K562 (cell line): ENCODE data around the gene ACAP3. TPM values are rescaled to one million over a fixed set of nuclear protein-coding genes. Genes with fewer than 3 reads are reported as not detected.

Experiments used
- CBX2 ChIP-seq: fragments of 200-600 bp; sonication (generic); IDR thresholded peaks from one replicate; pipeline ENCODE4 v1.6.1; 2012; ENCODE audit warnings: mild to moderate bottlenecking, low read length, inconsistent platforms; ENCODE audit not compliant: insufficient read depth, poor library complexity, severe bottlenecking
- ETS2 ChIP-seq: IDR thresholded peaks from 2 replicates; pipeline ENCODE4 v1.6.1; 2016; ENCODE audit warnings: borderline replicate concordance, missing genetic modification characterization, mild to moderate bottlenecking, moderate library complexity, missing compliant biosample characterization; ENCODE audit not compliant: poor library complexity, severe bottlenecking
- KAT7 ChIP-seq: sonication (generic); formaldehyde crosslinking; IDR thresholded peaks from 2 replicates; pipeline ENCODE4 v1.8.0; 2022; ENCODE audit warnings: missing genetic modification reagents, mild to moderate bottlenecking, borderline replicate concordance
- KLF16 ChIP-seq: IDR thresholded peaks from 2 replicates; pipeline ENCODE4 v1.6.1; 2016; ENCODE audit warnings: antibody characterized with exemption
- L3MBTL2 ChIP-seq: fragments of 450-650 bp; IDR thresholded peaks from 2 replicates; pipeline ENCODE4 v1.6.1; 2016; ENCODE audit warnings: mild to moderate bottlenecking, moderate library complexity
- MTA1 ChIP-seq: fragments of 450-650 bp; IDR thresholded peaks from 2 replicates; pipeline ENCODE4 v1.6.1; 2017; ENCODE audit warnings: borderline replicate concordance
- MYBL2 ChIP-seq, 2 experiments: fragments of 450-650 bp in 1 of 2; sonication (generic) in 1 of 2; formaldehyde crosslinking in 1 of 2; IDR thresholded peaks; 2 replicates each; pipeline versions ENCODE4 v1.6.1 to v1.8.1; 2017 to 2022; ENCODE audit warnings: borderline replicate concordance in 1 of 2, inconsistent platforms in 1 of 2, low read depth in 1 of 2, mild to moderate bottlenecking in 1 of 2, missing genetic modification reagents in 1 of 2, moderate library complexity in 1 of 2
- MYNN ChIP-seq, 2 experiments: sonication (generic); formaldehyde crosslinking in 1 of 2; IDR thresholded peaks; 2 replicates each; pipeline versions ENCODE4 v1.5.0 to v1.6.1; 2016 to 2020; ENCODE audit warnings: antibody characterized with exemption in 1 of 2, missing genetic modification reagents in 1 of 2
- PCBP1 ChIP-seq: fragments of 200-400 bp; formaldehyde crosslinking; IDR thresholded peaks from 2 replicates; pipeline ENCODE4 v1.6.1; 2018; ENCODE audit warnings: mild to moderate bottlenecking, low read depth, low read length; ENCODE audit not compliant: poor library complexity, severe bottlenecking
- RBBP5 ChIP-seq: fragments of 200-600 bp; sonication (generic); IDR thresholded peaks from 2 replicates; pipeline ENCODE4 v1.6.1; 2012; ENCODE audit warnings: borderline replicate concordance, mild to moderate bottlenecking, low read length, control low read depth, inconsistent platforms; ENCODE audit not compliant: insufficient read depth, poor library complexity, severe bottlenecking
- SIN3A ChIP-seq, 2 experiments: fragments of 150-350 bp in 1 of 2; IDR thresholded peaks; 2 replicates each; pipeline ENCODE4 v1.6.1; 2011 to 2016; ENCODE audit warnings: borderline replicate concordance in 2 of 2, low read depth in 2 of 2, low read length in 2 of 2, mild to moderate bottlenecking in 2 of 2, moderate library complexity in 2 of 2; ENCODE audit not compliant: control insufficient read depth in 1 of 2
- SMAD2 ChIP-seq: fragments of 150-350 bp; IDR thresholded peaks from 2 replicates; pipeline ENCODE4 v1.6.1; 2014; ENCODE audit warnings: low read depth, mild to moderate bottlenecking, low read length
- SMARCA4 ChIP-seq: fragments of 450-650 bp; IDR thresholded peaks from 2 replicates; pipeline ENCODE4 v1.6.1; 2016
- TAL1 ChIP-seq: fragments of 450-650 bp; IDR thresholded peaks from 2 replicates; pipeline ENCODE4 v1.6.1; 2016; ENCODE audit warnings: mild to moderate bottlenecking
- TGIF2 ChIP-seq: sonication (generic); formaldehyde crosslinking; IDR thresholded peaks from 2 replicates; pipeline ENCODE4 v1.8.1; 2022; ENCODE audit warnings: mild to moderate bottlenecking, missing genetic modification reagents, moderate library complexity
- ZBTB7A ChIP-seq: IDR thresholded peaks from 2 replicates; pipeline ENCODE4 v1.6.1; 2011; ENCODE audit warnings: low read depth, mild to moderate bottlenecking, low read length, moderate library complexity, borderline replicate concordance; ENCODE audit not compliant: control insufficient read depth
- ZNF551 ChIP-seq: fragments of 250-450 bp; sonication (Bioruptor Pico); IDR thresholded peaks from 2 replicates; pipeline ENCODE4 v1.5.0; 2021; ENCODE audit warnings: mild to moderate bottlenecking, moderate library complexity
- polyA plus RNA-seq, 8 experiments: library from polyadenylated mRNA; depleted of rRNA in 4 of 8; stranded (reverse) in 5 of 8; unstranded in 3 of 8; fragments of >200 nt; fragmentation: Nextera tagmentation in 2 of 8; fragmentation: Illumina TruSeq in 1 of 8; extraction: Ambion mirVana in 2 of 8; extraction: Trizol in 1 of 8; gene quantifications; 2 replicates each; pipeline versions ENCODE4 v1.2.1 to v1.2.3, GENCODE V29; 2011 to 2014; ENCODE audit warnings: inconsistent platforms in 1 of 8, missing spikeins in 1 of 8
- total RNA-seq, 7 experiments: library from RNA; depleted of rRNA in 6 of 7; stranded (reverse); fragments of >200 nt in 6 of 7; fragmentation: Illumina TruSeq in 2 of 7; extraction: Trizol in 2 of 7; gene quantifications; 2 replicates each; pipeline versions ENCODE4 v1.2.1 to v1.2.3, GENCODE V29; 2011 to 2021; ENCODE audit warnings: low replicate concordance in 1 of 7
- TF ChIP-seq, protein P1 (sequence below): fragments of 450-650 bp; formaldehyde crosslinking; IDR thresholded peaks from 2 replicates; pipeline ENCODE4 v1.4.0; 2020; ENCODE audit warnings: mild to moderate bottlenecking
- TF ChIP-seq, protein P2 (sequence below): fragments of 450-650 bp; IDR thresholded peaks from 2 replicates; pipeline ENCODE4 v1.6.1; 2018; ENCODE audit warnings: mild to moderate bottlenecking, low read depth; ENCODE audit not compliant: partially characterized antibody
- TF ChIP-seq, protein P3 (sequence below): sonication (generic); formaldehyde crosslinking; IDR thresholded peaks from 2 replicates; pipeline ENCODE4 v1.5.0; 2020; ENCODE audit warnings: missing genetic modification reagents
- TF ChIP-seq, protein P4 (sequence below): sonication (generic); formaldehyde crosslinking; IDR thresholded peaks from 2 replicates; pipeline ENCODE4 v1.8.0; 2023; ENCODE audit warnings: mild to moderate bottlenecking, missing genetic modification reagents

Gene ACAP3
- total and polyA plus RNA-seq, 9 of the 15 experiments (the other 6 are each of a cell fraction or from before 2014, with no cell fraction given), result 0.01 to 49.0 (median 12.0) TPM

DNA sequence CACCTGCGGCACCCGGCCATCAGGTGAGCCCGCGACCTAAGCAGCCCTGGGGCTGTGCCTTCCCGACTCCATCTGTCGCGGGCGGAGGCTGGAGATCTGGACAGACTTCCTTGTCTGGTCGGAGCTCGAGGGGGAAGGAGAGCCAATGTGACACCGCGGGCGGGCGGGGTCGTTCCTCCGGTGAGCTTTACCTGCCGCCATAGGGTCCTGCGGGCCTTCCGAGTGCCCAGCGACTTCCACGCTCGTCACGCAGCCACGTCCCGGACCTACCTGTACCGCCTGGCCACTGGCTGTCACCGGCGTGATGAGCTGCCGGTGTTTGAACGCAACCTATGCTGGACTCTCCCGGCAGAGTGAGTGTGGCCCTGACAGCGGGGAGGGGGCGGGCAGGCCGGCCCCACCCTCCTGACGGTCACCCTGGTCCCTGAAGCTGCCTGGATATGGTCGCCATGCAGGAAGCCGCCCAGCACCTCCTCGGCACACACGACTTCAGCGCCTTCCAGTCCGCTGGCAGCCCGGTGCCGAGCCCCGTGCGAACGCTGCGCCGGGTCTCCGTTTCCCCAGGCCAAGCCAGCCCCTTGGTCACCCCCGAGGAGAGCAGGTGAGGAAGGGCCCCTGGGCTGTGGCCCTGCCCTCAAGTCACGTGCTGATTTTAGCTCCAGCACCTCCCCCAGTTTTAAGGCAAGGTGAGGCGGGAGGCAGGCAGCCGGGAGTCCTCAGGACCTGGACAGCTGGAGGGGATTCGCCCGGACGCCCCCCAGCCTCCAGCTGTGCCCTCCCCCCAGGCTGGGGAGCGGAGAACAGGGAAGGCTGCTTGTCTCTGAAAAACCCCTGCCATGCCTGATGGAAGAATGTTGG is 1.8 kb upstream of the ACAP3 start (continued):
- TF ChIP-seq SIN3A (IDR thresholded peaks at IDR 0.05; ENCODE audit: borderline replicate concordance in 2 of 2, control insufficient read depth in 1 of 2, low read depth in 2 of 2, low read length in 2 of 2), result peak in 1 of 2 experiments; percentile 53; a peak in 2 of 4 replicates
- 0 out of 2 replicates have a peak, but pooled peaks have one; percentile 75 for TF ChIP-seq KAT7 (CRISPR knock-in tag)
- TF ChIP-seq SMAD2, result no peak
- peak; percentile 47 for TF ChIP-seq MYNN (IDR thresholded peaks at IDR 0.05)
- TF ChIP-seq MYNN (CRISPR knock-in tag; IDR thresholded peaks at IDR 0.05), result no peak
- TF ChIP-seq ZNF551 (CRISPR knock-in tag), result no peak
- TF ChIP-seq, protein P1, sequence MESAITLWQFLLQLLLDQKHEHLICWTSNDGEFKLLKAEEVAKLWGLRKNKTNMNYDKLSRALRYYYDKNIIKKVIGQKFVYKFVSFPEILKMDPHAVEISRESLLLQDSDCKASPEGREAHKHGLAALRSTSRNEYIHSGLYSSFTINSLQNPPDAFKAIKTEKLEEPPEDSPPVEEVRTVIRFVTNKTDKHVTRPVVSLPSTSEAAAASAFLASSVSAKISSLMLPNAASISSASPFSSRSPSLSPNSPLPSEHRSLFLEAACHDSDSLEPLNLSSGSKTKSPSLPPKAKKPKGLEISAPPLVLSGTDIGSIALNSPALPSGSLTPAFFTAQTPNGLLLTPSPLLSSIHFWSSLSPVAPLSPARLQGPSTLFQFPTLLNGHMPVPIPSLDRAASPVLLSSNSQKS (CRISPR knock-in tag), result no peak
- TF ChIP-seq SMARCA4, result no peak
- TF ChIP-seq, protein P2, sequence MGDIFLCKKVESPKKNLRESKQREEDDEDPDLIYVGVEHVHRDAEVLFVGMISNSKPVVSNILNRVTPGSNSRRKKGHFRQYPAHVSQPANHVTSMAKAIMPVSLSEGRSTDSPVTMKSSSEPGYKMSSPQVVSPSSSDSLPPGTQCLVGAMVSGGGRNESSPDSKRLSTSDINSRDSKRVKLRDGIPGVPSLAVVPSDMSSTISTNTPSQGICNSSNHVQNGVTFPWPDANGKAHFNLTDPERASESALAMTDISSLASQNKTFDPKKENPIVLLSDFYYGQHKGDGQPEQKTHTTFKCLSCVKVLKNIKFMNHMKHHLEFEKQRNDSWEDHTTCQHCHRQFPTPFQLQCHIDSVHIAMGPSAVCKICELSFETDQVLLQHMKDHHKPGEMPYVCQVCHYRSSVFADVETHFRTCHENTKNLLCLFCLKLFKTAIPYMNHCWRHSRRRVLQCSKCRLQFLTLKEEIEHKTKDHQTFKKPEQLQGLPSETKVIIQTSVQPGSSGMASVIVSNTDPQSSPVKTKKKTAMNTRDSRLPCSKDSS, result no peak
- TF ChIP-seq PCBP1, result peak; percentile 49
- TF ChIP-seq, protein P3, sequence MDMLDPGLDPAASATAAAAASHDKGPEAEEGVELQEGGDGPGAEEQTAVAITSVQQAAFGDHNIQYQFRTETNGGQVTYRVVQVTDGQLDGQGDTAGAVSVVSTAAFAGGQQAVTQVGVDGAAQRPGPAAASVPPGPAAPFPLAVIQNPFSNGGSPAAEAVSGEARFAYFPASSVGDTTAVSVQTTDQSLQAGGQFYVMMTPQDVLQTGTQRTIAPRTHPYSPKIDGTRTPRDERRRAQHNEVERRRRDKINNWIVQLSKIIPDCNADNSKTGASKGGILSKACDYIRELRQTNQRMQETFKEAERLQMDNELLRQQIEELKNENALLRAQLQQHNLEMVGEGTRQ, result peak; percentile 88
- TF ChIP-seq, protein P4, sequence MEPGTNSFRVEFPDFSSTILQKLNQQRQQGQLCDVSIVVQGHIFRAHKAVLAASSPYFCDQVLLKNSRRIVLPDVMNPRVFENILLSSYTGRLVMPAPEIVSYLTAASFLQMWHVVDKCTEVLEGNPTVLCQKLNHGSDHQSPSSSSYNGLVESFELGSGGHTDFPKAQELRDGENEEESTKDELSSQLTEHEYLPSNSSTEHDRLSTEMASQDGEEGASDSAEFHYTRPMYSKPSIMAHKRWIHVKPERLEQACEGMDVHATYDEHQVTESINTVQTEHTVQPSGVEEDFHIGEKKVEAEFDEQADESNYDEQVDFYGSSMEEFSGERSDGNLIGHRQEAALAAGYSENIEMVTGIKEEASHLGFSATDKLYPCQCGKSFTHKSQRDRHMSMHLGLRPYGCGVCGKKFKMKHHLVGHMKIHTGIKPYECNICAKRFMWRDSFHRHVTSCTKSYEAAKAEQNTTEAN (CRISPR knock-in tag), result peak; percentile 9; the same call in 1 of the 2 replicates
- TF ChIP-seq ETS2, result no peak
- TF ChIP-seq MYBL2 (IDR thresholded peaks at IDR 0.05; ENCODE audit: low read depth), result no peak
- TF ChIP-seq MYBL2 (CRISPR knock-in tag; IDR thresholded peaks at IDR 0.05; ENCODE audit: borderline replicate concordance), result 0 out of 2 replicates have a peak, but pooled peaks have one; percentile 18
- no peak for TF ChIP-seq L3MBTL2
- TF ChIP-seq ZBTB7A, result peak; percentile 75
- TF ChIP-seq RBBP5, result no peak
- 0 out of 2 replicates have a peak, but pooled peaks have one; percentile 33 for TF ChIP-seq TGIF2
- no peak for TF ChIP-seq CBX2
- TF ChIP-seq KLF16, result no peak
- no peak for TF ChIP-seq MTA1
- TF ChIP-seq TAL1, result no peak
